Skeletal muscle satellite cell (primary cell): ENCODE results near the gene FDXACB1.
"Not testable (repeated sequence)": the region's sequence is repeated elsewhere in the genome, so short reads cannot be mapped to it uniquely, and the experiment has no call there.

Experiments used
- H3K27me3 ChIP-seq: 2 replicates; pipeline ENCODE4 v1.7.0; 2013; ENCODE audit warnings: low read length; ENCODE audit not compliant: control insufficient read depth, insufficient read depth
- H3K36me3 ChIP-seq: 2 replicates; pipeline ENCODE4 v1.7.0; 2013; ENCODE audit warnings: mild to moderate bottlenecking, control low read depth, low read length; ENCODE audit not compliant: insufficient read depth
- H3K4me1 ChIP-seq: 2 replicates; pipeline ENCODE4 v1.7.0; 2013; ENCODE audit warnings: low read length; ENCODE audit not compliant: control insufficient read depth, insufficient read depth
- H3K4me2 ChIP-seq: 2 replicates; pipeline ENCODE4 v1.7.0; 2013; ENCODE audit warnings: mild to moderate bottlenecking, low read length
- H3K4me3 ChIP-seq: 2 replicates; pipeline ENCODE4 v1.7.0; 2013; ENCODE audit warnings: low read length
- H3K9ac ChIP-seq: 2 replicates; pipeline ENCODE4 v1.7.0; 2013; ENCODE audit warnings: mild to moderate bottlenecking, low read depth, low read length, moderate library complexity
- H3K9me3 ChIP-seq: replicated peaks from 2 replicates; pipeline ENCODE4 v1.7.0; 2013; ENCODE audit warnings: mild to moderate bottlenecking, control low read depth, low read length

FDXACB1 gene

DNA sequence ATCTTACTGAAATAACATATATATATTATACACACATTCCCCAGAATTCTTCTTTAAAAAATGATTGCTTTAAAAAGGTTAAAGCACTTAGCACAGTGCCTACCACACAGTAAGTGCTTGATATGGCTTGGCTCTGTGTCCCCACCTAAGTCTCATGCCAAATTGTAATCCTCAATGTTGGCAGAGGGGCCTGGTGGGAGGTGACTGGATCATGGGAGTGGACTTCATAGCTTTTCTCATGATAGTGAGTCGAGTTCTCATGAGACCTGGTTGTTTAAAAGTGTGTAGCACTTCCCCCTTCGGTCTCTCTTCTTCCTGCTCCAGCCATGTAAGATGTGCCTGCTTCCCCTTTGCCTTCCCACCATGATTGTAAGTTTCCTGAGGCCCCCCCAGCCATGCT is 26.4 kb upstream of the FDXACB1 start:
- no peaks in the 10 kb centered on the region for H3K9me3 ChIP-seq
- H3K4me2 ChIP-seq, result peak overlapping the region; percentile 12
- no peak overlapping the region for H3K4me3 ChIP-seq
- peaks cover 11% of the 10 kb centered on the region for H3K4me1 ChIP-seq
- no peaks in the 10 kb centered on the region for H3K27me3 ChIP-seq
- H3K9ac ChIP-seq, result no peak overlapping the region
- H3K36me3 ChIP-seq, result peaks cover 25% of the 10 kb centered on the region

DNA sequence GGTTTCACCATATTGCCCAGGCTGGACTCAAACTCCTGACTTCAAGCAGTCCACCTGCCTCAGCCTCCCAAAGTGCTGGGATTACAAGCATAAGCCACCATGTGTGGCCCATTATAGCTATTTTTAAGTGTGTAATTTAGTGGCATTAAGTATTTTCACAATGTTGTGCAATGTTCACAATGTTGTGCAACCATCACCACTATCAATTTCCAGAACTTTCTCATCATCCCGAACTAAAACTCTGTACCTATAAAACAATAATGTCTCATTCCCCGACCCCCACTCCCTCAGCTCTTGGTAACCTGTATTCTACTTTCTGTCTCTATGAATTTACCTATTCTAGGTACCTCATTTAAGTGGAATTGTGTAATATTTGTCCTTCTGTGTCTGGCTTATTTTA is 7.9 kb upstream of the FDXACB1 start:
- Histone ChIP-seq H3K4me3 (no peak overlapping the region), H3K4me2 (no peak overlapping the region), H3K27me3 (no peaks in the 10 kb centered on the region), H3K9ac (no peak overlapping the region), H3K4me1 (no peaks in the 10 kb centered on the region), H3K36me3 (no peaks in the 10 kb centered on the region), H3K9me3 (no peaks in the 10 kb centered on the region)

DNA sequence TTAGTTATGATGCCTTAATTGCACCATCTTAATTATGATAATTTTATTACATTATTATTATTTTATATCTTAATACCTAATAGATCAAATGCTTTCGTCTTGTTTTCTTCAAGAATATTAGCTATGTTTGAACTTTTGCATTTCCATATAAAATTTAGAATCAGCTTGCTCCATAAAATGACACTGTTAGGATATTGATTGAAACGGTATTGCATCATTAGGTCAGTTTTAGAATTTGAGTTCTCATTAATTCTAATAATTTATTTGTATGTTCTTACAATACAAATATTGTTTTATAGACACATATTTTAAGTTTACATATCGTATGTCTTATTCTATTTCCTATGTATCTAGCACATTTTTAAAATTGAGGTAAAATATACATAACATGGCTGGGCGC is 7.1 kb upstream of the FDXACB1 start:
- Histone ChIP-seq H3K9ac (no peak overlapping the region), H3K36me3 (no peaks in the 10 kb centered on the region), H3K4me2 (no peak overlapping the region), H3K27me3 (no peaks in the 10 kb centered on the region), H3K4me1 (no peaks in the 10 kb centered on the region), H3K9me3 (no peaks in the 10 kb centered on the region), H3K4me3 (no peak overlapping the region)

DNA sequence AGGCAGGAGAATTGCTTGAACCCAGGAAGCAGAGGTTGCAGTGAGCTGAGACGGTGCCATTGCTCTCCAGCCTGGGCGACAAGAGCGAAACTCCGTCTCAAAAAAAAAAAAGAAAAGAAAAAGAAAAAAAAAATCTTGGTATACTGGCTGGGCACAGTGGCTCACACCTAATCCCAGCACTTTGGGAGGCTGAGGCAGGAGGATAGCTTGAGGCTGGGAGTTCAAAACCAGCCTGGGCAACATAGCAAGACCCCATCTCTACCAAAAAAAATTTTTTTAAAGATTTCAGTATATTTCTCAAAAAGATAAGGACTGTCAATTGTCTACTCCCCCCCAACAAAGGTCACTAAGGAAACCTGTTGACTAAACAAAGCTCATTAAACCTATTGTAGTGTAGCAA is 6.1 kb upstream of the FDXACB1 start:
- not testable (repeated sequence) for H3K4me3 ChIP-seq, H3K9me3 ChIP-seq, H3K4me1 ChIP-seq, H3K9ac ChIP-seq, H3K36me3 ChIP-seq, H3K4me2 ChIP-seq, H3K27me3 ChIP-seq

DNA sequence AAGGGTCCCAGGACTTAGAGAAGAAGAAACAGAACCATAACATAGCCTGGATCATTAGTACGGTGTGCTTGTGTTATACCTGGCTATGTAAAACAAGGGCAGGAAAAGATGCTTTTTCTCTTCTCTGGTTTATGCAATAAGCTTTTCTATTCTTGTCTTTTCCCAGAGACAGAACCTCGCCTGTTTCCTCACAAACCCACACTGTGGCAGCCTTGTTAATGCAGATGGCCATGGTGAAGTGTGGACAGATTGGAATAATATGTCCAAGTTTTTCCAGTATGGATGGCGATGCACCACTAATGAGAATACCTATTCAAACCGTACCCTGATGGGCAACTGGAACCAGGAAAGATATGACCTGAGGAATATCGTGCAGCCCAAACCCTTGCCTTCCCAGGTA is 3.2 kb upstream of the FDXACB1 start:
- Histone ChIP-seq H3K27me3 (no peaks in the 10 kb centered on the region), H3K9me3 (no peaks in the 10 kb centered on the region), H3K36me3 (no peaks in the 10 kb centered on the region), H3K4me1 (peaks cover 11% of the 10 kb centered on the region), H3K4me3 (no peak overlapping the region), H3K4me2 (no peak overlapping the region), H3K9ac (no peak overlapping the region)

DNA sequence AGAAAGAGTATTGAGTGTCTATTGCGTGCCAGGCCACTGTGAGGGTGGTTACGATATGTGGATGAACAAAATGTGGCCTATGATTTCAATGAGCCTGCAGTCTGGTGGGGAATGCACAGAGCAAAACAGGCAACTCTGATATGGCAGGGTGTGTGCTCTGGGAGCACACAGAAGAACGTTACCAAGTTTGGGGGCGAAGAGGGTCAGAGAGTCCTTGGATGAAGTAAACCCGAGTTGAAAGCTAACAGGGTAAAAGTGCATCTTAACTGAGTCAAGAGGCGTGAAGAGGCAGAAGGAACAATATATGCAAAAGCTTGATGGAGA is 634 bp upstream of the FDXACB1 start:
- Histone ChIP-seq H3K4me1 (peaks cover 11% of the 10 kb centered on the region), H3K27me3 (no peaks in the 10 kb centered on the region), H3K4me3 (peak overlapping the region; percentile 77)

DNA sequence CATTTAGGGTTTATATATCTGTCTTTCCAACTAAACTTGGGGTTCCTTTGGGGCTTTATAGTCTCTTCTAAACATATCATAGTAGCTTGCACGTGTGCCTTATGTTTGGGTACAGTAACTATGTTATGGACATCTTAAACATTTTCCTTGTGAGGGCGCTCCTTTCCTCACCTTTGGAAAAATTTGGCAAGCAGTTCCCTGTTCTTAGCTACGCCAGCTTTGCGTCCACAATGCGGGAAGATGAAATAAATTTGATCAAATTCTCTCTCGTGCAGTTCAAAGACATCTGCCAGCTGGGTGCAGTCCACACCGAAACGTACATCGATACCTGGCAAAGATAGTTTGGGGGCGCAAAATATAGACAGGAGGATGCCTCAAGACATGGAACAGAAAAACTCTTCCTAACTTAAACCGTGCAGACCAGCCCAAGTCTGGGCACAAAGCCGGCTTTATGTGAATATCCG is 548 bp downstream of the FDXACB1 start:
- H3K36me3 ChIP-seq, result no peaks in the 10 kb centered on the region
- peak overlapping the region; percentile 77 for H3K4me3 ChIP-seq
- H3K9ac ChIP-seq, result peak overlapping the region; percentile 82
- H3K4me1 ChIP-seq, result peaks cover 11% of the 10 kb centered on the region
- peak overlapping the region; percentile 79 for H3K4me2 ChIP-seq
- no peaks in the 10 kb centered on the region for H3K9me3 ChIP-seq
- H3K27me3 ChIP-seq, result no peaks in the 10 kb centered on the region

More for the DNA sequence above, 634 bp upstream of the FDXACB1 start:
- Histone ChIP-seq H3K9me3 (no peaks in the 10 kb centered on the region), H3K4me2 (peak overlapping the region; percentile 79), H3K36me3 (no peaks in the 10 kb centered on the region), H3K9ac (peak overlapping the region; percentile 82)

DNA sequence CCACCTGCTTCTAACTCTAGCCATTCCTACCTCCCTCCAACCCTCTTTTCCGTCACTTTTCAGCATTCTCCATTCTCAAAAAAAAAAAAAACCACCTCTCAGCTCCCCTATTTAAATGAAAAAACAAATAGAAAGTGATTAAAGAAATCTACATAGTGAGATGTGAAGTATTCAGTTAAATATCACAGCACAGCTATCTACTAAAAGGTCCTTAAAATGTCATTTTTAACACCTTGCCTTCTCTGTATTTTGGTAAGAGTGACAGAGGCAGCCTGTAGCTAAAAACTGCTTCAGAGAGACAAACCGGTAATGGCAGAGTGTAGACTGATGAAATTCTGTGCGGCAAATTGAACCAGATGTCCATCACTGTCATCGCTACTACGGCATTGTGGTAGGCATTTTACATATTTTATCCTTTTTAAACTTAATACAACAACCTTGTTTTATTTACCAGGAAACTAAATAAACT is 7.2 kb downstream of the FDXACB1 start:
- peaks cover 16% of the 10 kb centered on the region for H3K4me1 ChIP-seq
- H3K9me3 ChIP-seq, result no peaks in the 10 kb centered on the region
- H3K27me3 ChIP-seq, result no peaks in the 10 kb centered on the region
- H3K9ac ChIP-seq, result peak overlapping the region; percentile 91
- H3K4me2 ChIP-seq, result peak overlapping the region; percentile 91
- peak overlapping the region; percentile 94 for H3K4me3 ChIP-seq
- H3K36me3 ChIP-seq, result peaks cover 6% of the 10 kb centered on the region

DNA sequence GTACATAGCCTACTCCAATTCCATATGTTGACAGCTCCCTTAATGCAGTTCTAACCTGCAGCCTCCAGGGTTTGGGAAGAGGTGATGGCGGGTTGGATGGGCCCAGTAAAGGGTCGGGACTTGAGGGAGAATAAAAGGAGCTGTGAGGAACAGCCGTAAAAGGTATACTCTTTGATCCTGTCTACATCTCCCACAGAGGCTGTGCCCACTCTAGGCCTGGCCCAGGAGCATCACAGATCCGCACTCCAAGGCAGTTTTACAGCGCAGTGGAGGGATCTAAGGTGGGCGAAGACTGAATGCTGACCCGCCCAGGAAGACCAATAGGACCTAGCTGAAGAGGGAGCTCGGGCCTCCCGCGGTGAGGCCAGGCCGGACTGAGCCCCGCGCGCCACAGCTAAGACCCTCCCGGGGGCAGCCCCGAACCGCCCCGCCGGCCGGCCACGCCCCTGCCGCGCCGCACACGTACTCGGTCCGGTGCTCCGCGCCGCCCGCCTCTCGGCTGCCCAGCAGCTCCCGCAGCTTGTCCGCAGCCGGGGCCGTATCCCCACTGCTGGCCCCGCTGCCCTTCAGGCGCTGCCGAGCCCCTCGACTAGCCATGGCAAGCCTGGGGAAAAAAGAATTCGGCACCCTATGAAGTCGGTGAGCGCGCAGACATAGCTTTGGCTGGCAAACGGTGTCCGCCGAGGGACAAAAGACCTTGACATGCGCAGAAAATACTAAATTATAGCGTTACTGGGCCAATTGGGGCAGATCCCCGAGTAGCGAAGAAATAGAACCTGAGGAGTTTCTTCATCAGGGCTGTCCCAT is 7.9 kb downstream of the FDXACB1 start, which contains the start of gene ALG9:
Gene ALG9, minus strand, starts transcription at position 696 of the 807 bp plus-strand sequence. Its CDS starts 99 bp downstream, at position 597.
- H3K4me3 ChIP-seq, result peak within 1 kb of the TSS; percentile 94
- H3K4me1 ChIP-seq, result peaks cover 16% of the 10 kb centered on the region
- peak within 1 kb of the TSS; percentile 91 for H3K4me2 ChIP-seq
- peaks cover 9% of the 10 kb centered on the region for H3K36me3 ChIP-seq
- H3K27me3 ChIP-seq, result no peaks in the 10 kb centered on the region
- H3K9me3 ChIP-seq, result no peaks in the 10 kb centered on the region
- peak within 1 kb of the TSS; percentile 91 for H3K9ac ChIP-seq

DNA sequence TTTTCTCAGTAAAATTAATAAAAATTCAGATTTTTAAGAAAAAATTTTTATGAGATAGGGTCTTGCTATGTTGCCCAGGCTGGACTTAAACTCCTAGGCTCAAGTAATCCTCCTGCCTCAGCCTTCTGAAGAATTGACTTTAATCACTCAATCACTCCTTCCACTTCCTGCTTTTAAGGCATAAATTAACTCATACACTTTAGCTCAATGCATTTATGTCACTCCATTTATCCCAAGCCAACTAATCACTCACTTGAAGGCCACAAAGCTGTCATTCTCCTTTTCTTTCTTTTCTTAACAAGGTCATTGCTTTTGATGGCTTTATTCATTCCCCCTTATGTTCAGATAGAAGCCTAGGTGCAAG is 8.5 kb downstream of the FDXACB1 start:
- Histone ChIP-seq H3K27me3 (no peaks in the 10 kb centered on the region), H3K9ac (peak overlapping the region; percentile 91)

DNA sequence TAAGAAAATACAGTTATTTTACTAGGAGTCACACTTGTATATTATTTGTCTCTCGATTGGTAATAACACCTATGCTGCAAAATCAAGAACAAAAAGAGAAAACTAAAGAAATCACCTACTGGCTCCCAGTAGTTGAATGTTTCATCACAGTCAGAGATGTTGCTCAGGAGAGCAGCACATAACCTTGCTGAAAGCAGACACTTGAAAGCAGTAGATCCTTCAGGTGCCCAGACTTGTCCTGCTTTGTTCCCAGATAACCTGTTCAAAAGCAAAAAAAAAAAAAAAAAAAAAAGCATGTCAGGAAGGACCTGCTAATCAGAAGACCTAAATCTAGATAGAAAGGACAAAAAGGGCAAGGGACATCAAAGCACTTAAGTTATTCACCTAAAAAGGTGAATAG is 8.9 kb downstream of the FDXACB1 start:
- H3K4me3 ChIP-seq, result peak overlapping the region; percentile 94
- H3K27me3 ChIP-seq, result no peaks in the 10 kb centered on the region
- H3K36me3 ChIP-seq, result peaks cover 15% of the 10 kb centered on the region
- no peaks in the 10 kb centered on the region for H3K9me3 ChIP-seq
- peak overlapping the region; percentile 91 for H3K9ac ChIP-seq
- H3K4me2 ChIP-seq, result peak overlapping the region; percentile 91
- peaks cover 16% of the 10 kb centered on the region for H3K4me1 ChIP-seq

More for the DNA sequence above, 8.5 kb downstream of the FDXACB1 start:
- peak overlapping the region; percentile 94 for H3K4me3 ChIP-seq
- H3K4me2 ChIP-seq, result peak overlapping the region; percentile 91
- H3K36me3 ChIP-seq, result peaks cover 11% of the 10 kb centered on the region
- H3K4me1 ChIP-seq, result peaks cover 16% of the 10 kb centered on the region
- no peaks in the 10 kb centered on the region for H3K9me3 ChIP-seq

DNA sequence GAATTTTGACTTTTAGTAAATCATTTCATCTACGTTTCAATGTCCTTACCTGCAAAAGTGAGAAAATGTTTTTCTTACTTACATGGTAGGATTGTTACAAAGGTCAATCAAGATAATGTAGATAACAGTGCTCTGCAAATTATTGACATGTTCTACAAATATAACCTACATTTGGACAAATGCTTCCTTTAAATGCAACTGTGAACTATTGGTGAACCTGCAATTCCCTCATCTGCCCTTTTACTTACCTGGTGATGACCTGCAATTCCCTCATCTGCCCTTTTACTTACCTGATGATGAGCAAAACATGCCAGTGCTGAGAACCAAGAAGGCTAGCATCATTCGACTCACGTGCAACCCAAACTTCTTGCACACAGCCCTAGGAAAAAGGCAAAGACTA is 18.7 kb downstream of the FDXACB1 start:
- no peaks in the 10 kb centered on the region for H3K9me3 ChIP-seq
- H3K36me3 ChIP-seq, result peaks cover 33% of the 10 kb centered on the region
- no peak overlapping the region for H3K4me2 ChIP-seq
- H3K27me3 ChIP-seq, result no peaks in the 10 kb centered on the region
- no peaks in the 10 kb centered on the region for H3K4me1 ChIP-seq
- no peak overlapping the region for H3K4me3 ChIP-seq
- no peak overlapping the region for H3K9ac ChIP-seq
